Hepatocyte (in vitro differentiated cells): ENCODE results near the gene EDA.

Experiments
- CTCF ChIP-seq: fragments of 200-600 bp; sonication (generic); IDR thresholded peaks from 2 replicates; pipeline ENCODE4 v1.5.1; 2016; ENCODE audit warnings: antibody characterized with exemption, mild to moderate bottlenecking; ENCODE audit not compliant: poor library complexity
- EZH2 ChIP-seq: fragments of 200-600 bp; sonication (generic); IDR thresholded peaks from 2 replicates; pipeline ENCODE4 v1.6.1; 2016; ENCODE audit warnings: antibody characterized with exemption, mild to moderate bottlenecking, borderline replicate concordance
- EZH2phosphoT487 ChIP-seq: fragments of 200-600 bp; sonication (generic); IDR thresholded peaks from one replicate; pipeline ENCODE4 v1.6.1; 2018; ENCODE audit warnings: antibody characterized with exemption, mild to moderate bottlenecking, low read depth, moderate library complexity; ENCODE audit not compliant: unreplicated experiment, severe bottlenecking

DNA sequence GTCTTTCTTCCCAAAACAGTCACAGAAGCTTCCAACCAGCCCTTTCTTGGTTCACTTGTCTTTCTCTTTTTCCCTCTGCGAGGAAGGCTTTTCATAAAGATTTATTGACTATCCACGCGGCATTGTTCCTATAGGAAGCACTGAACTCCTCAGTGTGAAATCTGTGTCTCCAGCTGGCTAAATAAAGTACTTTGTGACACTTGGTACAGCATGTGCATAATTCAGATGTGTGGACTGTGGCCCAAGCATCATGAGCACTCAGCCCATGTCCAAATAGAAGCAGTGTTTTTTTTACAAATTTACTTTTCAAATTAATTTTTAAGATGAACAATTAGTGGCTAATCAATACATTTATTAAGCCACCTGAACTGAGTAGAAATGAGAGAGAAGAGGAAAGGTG lies 146.4 kb downstream of the EDA start:
- no peak for TF ChIP-seq CTCF
- TF ChIP-seq EZH2phosphoT487, result no peak
- TF ChIP-seq EZH2, result no peak
